Measurements from ENCODE around the gene FAM219B. TPM values are rescaled to one million over a fixed set of nuclear protein-coding genes. Genes with fewer than 3 reads are reported as not detected.

FAM219B gene
- total RNA-seq, 1 experiment from 2014 or later: 64.3 TPM

- TF ChIP-seq POLR2AphosphoS5 (IDR thresholded peaks at IDR 0.05; ENCODE audit: low read depth, low read length) (no peak; the same call in 1 of the 2 replicates), MAX (IDR thresholded peaks at IDR 0.05) (no peak), ZFX (IDR thresholded peaks at IDR 0.05) (no peak), RAD21 (IDR thresholded peaks at IDR 0.05; ENCODE audit: low read depth) (no peak), SIN3A (IDR thresholded peaks at IDR 0.05; ENCODE audit: low read depth) (no peak)
- TF ChIP-seq, protein P1, sequence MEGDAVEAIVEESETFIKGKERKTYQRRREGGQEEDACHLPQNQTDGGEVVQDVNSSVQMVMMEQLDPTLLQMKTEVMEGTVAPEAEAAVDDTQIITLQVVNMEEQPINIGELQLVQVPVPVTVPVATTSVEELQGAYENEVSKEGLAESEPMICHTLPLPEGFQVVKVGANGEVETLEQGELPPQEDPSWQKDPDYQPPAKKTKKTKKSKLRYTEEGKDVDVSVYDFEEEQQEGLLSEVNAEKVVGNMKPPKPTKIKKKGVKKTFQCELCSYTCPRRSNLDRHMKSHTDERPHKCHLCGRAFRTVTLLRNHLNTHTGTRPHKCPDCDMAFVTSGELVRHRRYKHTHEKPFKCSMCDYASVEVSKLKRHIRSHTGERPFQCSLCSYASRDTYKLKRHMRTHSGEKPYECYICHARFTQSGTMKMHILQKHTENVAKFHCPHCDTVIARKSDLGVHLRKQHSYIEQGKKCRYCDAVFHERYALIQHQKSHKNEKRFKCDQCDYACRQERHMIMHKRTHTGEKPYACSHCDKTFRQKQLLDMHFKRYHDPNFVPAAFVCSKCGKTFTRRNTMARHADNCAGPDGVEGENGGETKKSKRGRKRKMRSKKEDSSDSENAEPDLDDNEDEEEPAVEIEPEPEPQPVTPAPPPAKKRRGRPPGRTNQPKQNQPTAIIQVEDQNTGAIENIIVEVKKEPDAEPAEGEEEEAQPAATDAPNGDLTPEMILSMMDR (IDR thresholded peaks at IDR 0.05 in 2 of 3, conservative IDR thresholded peaks at IDR 0.05 in 1 of 3; ENCODE audit: borderline replicate concordance in 1 of 3, insufficient read depth in 1 of 3, low read depth in 2 of 3, low read length in 2 of 3): no peak
Measured at GRCh38 chr15:74902295-74903075, 4.2 kb downstream of the FAM219B start (continued).

DNA sequence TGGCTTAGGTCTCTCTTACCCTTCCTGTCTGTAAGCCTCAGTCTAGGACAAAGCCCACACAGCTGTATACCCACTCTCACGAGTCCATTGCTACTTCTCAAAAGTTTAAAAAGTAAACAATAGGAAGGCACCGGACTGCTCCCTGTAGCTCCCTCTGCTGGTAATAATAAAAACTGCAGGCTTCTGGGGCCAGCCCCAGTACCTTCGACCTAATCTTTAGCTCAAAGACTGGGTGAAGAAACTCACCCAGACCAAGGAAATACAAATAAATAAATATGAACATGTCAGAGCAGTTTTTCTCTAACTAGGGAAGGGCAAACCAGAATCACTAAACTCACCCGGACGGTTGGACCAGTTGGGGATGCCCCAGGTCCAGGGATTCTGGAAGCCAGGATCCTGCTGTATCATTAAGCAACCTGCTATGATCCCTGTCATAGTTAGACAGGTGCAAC lies 5.0 kb downstream of the FAM219B start:
- BruUV-seq (replicated peaks): no TSS peak
- CTCF ChIA-PET: interaction anchor here (0.6 to 2.5 kb wide), 28 partner anchors 8 to 407 kb away, joined by 3 to 32 read pairs (median 5); partner anchors contain the start of genes MPI, SCAMP2 and ULK3
- no peak for TF ChIP-seq SIN3A (IDR thresholded peaks at IDR 0.05; ENCODE audit: low read depth)
- no peak for TF ChIP-seq POLR2A (IDR thresholded peaks at IDR 0.05; ENCODE audit: borderline replicate concordance, extremely low read depth, insufficient read depth, insufficient read length)
- TF ChIP-seq EGR1 (IDR thresholded peaks at IDR 0.05; ENCODE audit: low read depth): no peak
- TF ChIP-seq REST (IDR thresholded peaks at IDR 0.05; ENCODE audit: low read depth): no peak
- no peak for TF ChIP-seq CBX3 (IDR thresholded peaks at IDR 0.05; ENCODE audit: low read depth)
- peak; percentile 61 for TF ChIP-seq RAD21 (IDR thresholded peaks at IDR 0.05; ENCODE audit: low read depth)
- TF ChIP-seq, protein P2, sequence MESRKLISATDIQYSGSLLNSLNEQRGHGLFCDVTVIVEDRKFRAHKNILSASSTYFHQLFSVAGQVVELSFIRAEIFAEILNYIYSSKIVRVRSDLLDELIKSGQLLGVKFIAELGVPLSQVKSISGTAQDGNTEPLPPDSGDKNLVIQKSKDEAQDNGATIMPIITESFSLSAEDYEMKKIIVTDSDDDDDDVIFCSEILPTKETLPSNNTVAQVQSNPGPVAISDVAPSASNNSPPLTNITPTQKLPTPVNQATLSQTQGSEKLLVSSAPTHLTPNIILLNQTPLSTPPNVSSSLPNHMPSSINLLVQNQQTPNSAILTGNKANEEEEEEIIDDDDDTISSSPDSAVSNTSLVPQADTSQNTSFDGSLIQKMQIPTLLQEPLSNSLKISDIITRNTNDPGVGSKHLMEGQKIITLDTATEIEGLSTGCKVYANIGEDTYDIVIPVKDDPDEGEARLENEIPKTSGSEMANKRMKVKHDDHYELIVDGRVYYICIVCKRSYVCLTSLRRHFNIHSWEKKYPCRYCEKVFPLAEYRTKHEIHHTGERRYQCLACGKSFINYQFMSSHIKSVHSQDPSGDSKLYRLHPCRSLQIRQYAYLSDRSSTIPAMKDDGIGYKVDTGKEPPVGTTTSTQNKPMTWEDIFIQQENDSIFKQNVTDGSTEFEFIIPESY (IDR thresholded peaks at IDR 0.05; ENCODE audit: extremely low read depth, insufficient replicate concordance, low read length): no peak
- TF ChIP-seq ATF3 (IDR thresholded peaks at IDR 0.05): no peak
- no peak for TF ChIP-seq ZNF274 (IDR thresholded peaks at IDR 0.05; ENCODE audit: low read depth, low read length)

More for the DNA sequence above, 5.0 kb downstream of the FAM219B start:
- Histone ChIP-seq H3K36me3 (ENCODE audit: control insufficient read depth in 1 of 2, insufficient read depth in 2 of 2, low read length in 2 of 2) (peaks cover 11 to 38% of the 10 kb centered on the region in 2 experiments; a peak in 3 of 4 replicates), H3K27me3 (ENCODE audit: insufficient read depth, low read length) (no peaks in the 10 kb centered on the region), H3K27ac (ENCODE audit: low read depth, low read length) (no peak overlapping the region), H3K9ac (ENCODE audit: low read length) (no peak overlapping the region), H2AFZ (ENCODE audit: low read depth, low read length, poor library complexity, severe bottlenecking) (no peak overlapping the region), H3K79me2 (ENCODE audit: insufficient read depth, low read length) (peaks cover 19% of the 10 kb centered on the region), H3K4me3 (replicated peaks in 1 of 2; ENCODE audit: low read depth in 1 of 2, low read length in 2 of 2) (no peak overlapping the region), H3K9me3 (ENCODE audit: control insufficient read depth in 1 of 2, insufficient read depth in 1 of 2, low read depth in 1 of 2, low read length in 2 of 2) (no peaks in the 10 kb centered on the region), H3K9me2 (ENCODE audit: insufficient read depth) (no peaks in the 10 kb centered on the region), H3K4me1 (ENCODE audit: control insufficient read depth in 1 of 2, insufficient read depth in 2 of 2, low read length in 2 of 2) (peaks cover 6 to 9% of the 10 kb centered on the region in 2 experiments; a peak in 2 of 4 replicates), H3K4me2 (ENCODE audit: low read length) (no peak overlapping the region), H4K20me1 (ENCODE audit: insufficient read depth) (no peaks in the 10 kb centered on the region; the same call in 1 of the 2 replicates)
- POLR2A ChIA-PET: interaction anchor here (1.1 to 1.4 kb wide), 2 partner anchors 9 to 36 kb away, joined by 3 to 5 read pairs; partner anchors contain the start of gene COX5A
- DNase-seq (ENCODE audit: low read depth, low spot score): no peak
- RAD21 ChIA-PET (ENCODE audit: low non-redundant PET in 1 of 2, low total read pairs in 2 of 2, uncharacterized antibody in 2 of 2, unreplicated experiment in 2 of 2): interaction anchor here (0.7 to 1.1 kb wide), 4 partner anchors 59 to 131 kb away, joined by 3 to 5 read pairs (median 4); partner anchors contain the start of gene ULK3 (in 1 of the 2)
- peak; percentile 59 for ATAC-seq
- intact Hi-C loops (cut with micrococcal nuclease): loop anchor here (1.0 kb wide), 1 partner anchor 130 kb away; no protein-coding TSS in a partner anchor

Measured in HCT116 (cell line).